ENCODE results near the gene CHCHD1.

CHCHD1 gene

GRCh38 chr10:73758704-73759511 lies 22.9 kb upstream of the CHCHD1 start:
- no peak for DNase-seq (ENCODE audit: low read depth)
- no peak overlapping the region for H3K4me3 ChIP-seq (ENCODE audit: low read length)
- TF ChIP-seq, protein P1, sequence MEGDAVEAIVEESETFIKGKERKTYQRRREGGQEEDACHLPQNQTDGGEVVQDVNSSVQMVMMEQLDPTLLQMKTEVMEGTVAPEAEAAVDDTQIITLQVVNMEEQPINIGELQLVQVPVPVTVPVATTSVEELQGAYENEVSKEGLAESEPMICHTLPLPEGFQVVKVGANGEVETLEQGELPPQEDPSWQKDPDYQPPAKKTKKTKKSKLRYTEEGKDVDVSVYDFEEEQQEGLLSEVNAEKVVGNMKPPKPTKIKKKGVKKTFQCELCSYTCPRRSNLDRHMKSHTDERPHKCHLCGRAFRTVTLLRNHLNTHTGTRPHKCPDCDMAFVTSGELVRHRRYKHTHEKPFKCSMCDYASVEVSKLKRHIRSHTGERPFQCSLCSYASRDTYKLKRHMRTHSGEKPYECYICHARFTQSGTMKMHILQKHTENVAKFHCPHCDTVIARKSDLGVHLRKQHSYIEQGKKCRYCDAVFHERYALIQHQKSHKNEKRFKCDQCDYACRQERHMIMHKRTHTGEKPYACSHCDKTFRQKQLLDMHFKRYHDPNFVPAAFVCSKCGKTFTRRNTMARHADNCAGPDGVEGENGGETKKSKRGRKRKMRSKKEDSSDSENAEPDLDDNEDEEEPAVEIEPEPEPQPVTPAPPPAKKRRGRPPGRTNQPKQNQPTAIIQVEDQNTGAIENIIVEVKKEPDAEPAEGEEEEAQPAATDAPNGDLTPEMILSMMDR (IDR thresholded peaks at IDR 0.05; ENCODE audit: insufficient read depth, low read depth, low read length, missing control alignments), result no peak

GRCh38 chr10:73759512-73760115 lies 22.2 kb upstream of the CHCHD1 start:
- peak; percentile 47 for DNase-seq (ENCODE audit: low read depth)
- TF ChIP-seq, protein P1 (IDR thresholded peaks at IDR 0.05; ENCODE audit: insufficient read depth, low read depth, low read length, missing control alignments), result no peak
- H3K4me3 ChIP-seq (ENCODE audit: low read length), result no peak overlapping the region

- H3K4me3 ChIP-seq (ENCODE audit: low read length), result no peak overlapping the region
- no peak for DNase-seq (ENCODE audit: low read depth)
- TF ChIP-seq, protein P1 (IDR thresholded peaks at IDR 0.05; ENCODE audit: insufficient read depth, low read depth, low read length, missing control alignments), result no peak
These were observed 20.1 kb upstream of the CHCHD1 start for GRCh38 chr10:73761781-73762180.

- DNase-seq (ENCODE audit: low read depth), result peak; percentile 88
- H3K4me3 ChIP-seq (ENCODE audit: low read length), result no peak overlapping the region
- TF ChIP-seq, protein P1 (IDR thresholded peaks at IDR 0.05; ENCODE audit: insufficient read depth, low read depth, low read length, missing control alignments), result no peak
These were observed 18.9 kb upstream of the CHCHD1 start for GRCh38 chr10:73762915-73763314.

DNA sequence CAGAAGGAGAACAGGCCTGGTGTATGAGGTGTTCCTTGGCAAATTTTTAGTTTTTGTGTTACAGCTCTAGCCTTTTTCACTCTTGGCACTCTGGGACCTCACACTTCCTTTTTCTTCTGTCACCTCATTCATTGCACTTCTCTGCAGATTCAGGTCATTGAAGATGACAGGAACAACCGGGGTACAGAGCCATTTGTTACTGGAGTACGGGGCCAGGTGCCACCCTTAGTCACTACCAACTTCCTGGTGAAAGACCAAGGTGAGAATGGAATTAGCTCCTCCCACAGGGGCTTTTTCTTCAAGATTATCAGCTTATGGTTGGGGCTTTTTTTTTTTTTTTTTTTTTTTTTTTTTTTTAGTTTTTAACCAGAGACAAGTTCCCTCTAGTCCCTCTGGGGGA lies 18.5 kb upstream of the CHCHD1 start:
- TF ChIP-seq, protein P1 (IDR thresholded peaks at IDR 0.05; ENCODE audit: insufficient read depth, low read depth, low read length, missing control alignments), result no peak
- DNase-seq (ENCODE audit: low read depth), result no peak
- H3K4me3 ChIP-seq (ENCODE audit: low read length), result no peak overlapping the region

DNA sequence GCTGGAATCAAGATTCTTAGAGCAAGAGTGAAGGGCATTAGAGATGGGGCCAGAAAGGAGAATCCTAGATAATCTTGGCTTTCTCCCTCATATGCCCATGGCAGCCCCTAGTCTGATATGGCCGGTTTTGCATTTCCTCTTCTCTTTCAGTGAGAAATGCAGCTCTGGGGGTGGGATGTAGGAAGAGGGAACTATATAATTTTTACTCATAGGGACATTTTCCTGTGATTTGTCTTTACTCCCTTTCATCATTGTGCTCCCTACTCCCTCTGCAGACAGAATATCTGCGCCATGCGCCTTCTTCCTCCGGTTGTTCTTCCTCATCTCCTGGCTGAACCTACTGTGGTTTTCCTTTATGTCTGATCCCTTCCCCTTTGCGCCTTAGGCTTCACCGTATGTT lies 16.8 kb upstream of the CHCHD1 start:
- TF ChIP-seq, protein P1 (IDR thresholded peaks at IDR 0.05; ENCODE audit: insufficient read depth, low read depth, low read length, missing control alignments), result no peak
- DNase-seq (ENCODE audit: low read depth), result no peak
- no peak overlapping the region for H3K4me3 ChIP-seq (ENCODE audit: low read length)
